OCI-LY7 (cell line): ENCODE data around the gene CELF2. TPM values are rescaled to one million over a fixed set of nuclear protein-coding genes. Genes with fewer than 3 reads are reported as not detected.

ENCODE experiments used
- BruUV-seq: library from RNA; stranded (reverse); fragments of 400-500 nt; replicated peaks from 2 replicates; lab custom pipeline; 2021; lab: Mats Ljungman, UMichigan
- CTCF ChIA-PET: fragments of 300-600 bp; sonication (Branson Sonifier 250); formaldehyde crosslinking; loops from one replicate; lab custom pipeline; 2022; ENCODE audit warnings: antibody characterized with exemption; ENCODE audit not compliant: unreplicated experiment; lab: Charles Lee
- POLR2A ChIA-PET: fragments of 300-600 bp; sonication (Branson Sonifier 250); formaldehyde crosslinking; loops from one replicate; lab custom pipeline; 2022; ENCODE audit warnings: antibody characterized with exemption; lab: Charles Lee
- DNase-seq: peaks from one replicate; pipeline ENCODE4 v3.0.0-alpha.2; 2015; ENCODE audit warnings: low spot score
- H2AFZ ChIP-seq: fragments of 200-600 bp; sonication (generic), shearing (Covaris generic); 2 replicates; pipeline ENCODE4 v1.6.1; 2014; ENCODE audit warnings: mild to moderate bottlenecking, antibody characterized with exemption, low read length, moderate library complexity
- H3K27ac ChIP-seq: fragments of 200-600 bp; sonication (generic); 2 replicates; pipeline ENCODE4 v1.5.1; 2014; ENCODE audit warnings: mixed run types, low read depth, mild to moderate bottlenecking, moderate library complexity, low read length, inconsistent platforms; ENCODE audit not compliant: poor library complexity, severe bottlenecking
- H3K36me3 ChIP-seq: fragments of 200-600 bp; sonication (generic); 2 replicates; pipeline ENCODE4 v1.6.1; 2014; ENCODE audit warnings: mild to moderate bottlenecking, antibody characterized with exemption, low read length, moderate library complexity, mixed read lengths; ENCODE audit not compliant: insufficient read depth
- H3K4me1 ChIP-seq: fragments of 200-600 bp; sonication (generic); 2 replicates; pipeline ENCODE4 v1.5.1; 2014; ENCODE audit warnings: mild to moderate bottlenecking, low read length; ENCODE audit not compliant: insufficient read depth, poor library complexity, severe bottlenecking
- H3K4me2 ChIP-seq: fragments of 200-600 bp; sonication (generic); 2 replicates; pipeline ENCODE4 v1.6.1; 2014; ENCODE audit warnings: mild to moderate bottlenecking, low read length
- H3K4me3 ChIP-seq: fragments of 200-600 bp; sonication (generic); 2 replicates; pipeline ENCODE4 v1.5.1; 2014; ENCODE audit warnings: mild to moderate bottlenecking, low read depth, low read length; ENCODE audit not compliant: poor library complexity, severe bottlenecking
- H3K79me2 ChIP-seq: fragments of 200-600 bp; sonication (generic); 2 replicates; pipeline ENCODE4 v1.6.1; 2016; ENCODE audit warnings: low read depth, mild to moderate bottlenecking, low read length, moderate library complexity, mixed read lengths; ENCODE audit not compliant: insufficient read depth
- H3K9me2 ChIP-seq: fragments of 200-600 bp; sonication (generic); 2 replicates; pipeline ENCODE4 v1.6.1; 2016; ENCODE audit warnings: mild to moderate bottlenecking, low read length, mixed read lengths; ENCODE audit not compliant: insufficient read depth
- H3K9me3 ChIP-seq: fragments of 200-600 bp; sonication (generic); 2 replicates; pipeline ENCODE4 v1.6.1; 2014; ENCODE audit warnings: mild to moderate bottlenecking, mixed run types, low read length, mixed read lengths
- H4K20me1 ChIP-seq: fragments of 200-600 bp; sonication (generic); 2 replicates; pipeline ENCODE4 v1.6.1; 2014; ENCODE audit warnings: mild to moderate bottlenecking, antibody characterized with exemption, low read length, moderate library complexity, mixed read lengths; ENCODE audit not compliant: insufficient read depth
- EZH2phosphoT487 ChIP-seq: fragments of 200-600 bp; sonication (generic); IDR thresholded peaks from 2 replicates; pipeline ENCODE4 v1.6.1; 2018; ENCODE audit warnings: low read depth, borderline replicate concordance, mild to moderate bottlenecking, mixed run types, antibody characterized with exemption, low read length, moderate library complexity, mixed read lengths
- intact Hi-C: fragments of 100-400 bp; cut with micrococcal nuclease; formaldehyde crosslinking; loops from one replicate; pipeline ENCODE4 v1.10.0; 2022; ENCODE audit not compliant: unreplicated experiment
- total RNA-seq, 2 experiments: library from RNA; depleted of rRNA in 1 of 2; stranded (reverse); fragments of >200 nt in 1 of 2; shearing (Covaris generic) in 1 of 2; gene quantifications; 2 replicates each; pipeline ENCODE4 v1.2.3, GENCODE V29; 2014 to 2022
- TF ChIP-seq, protein P1 (sequence below): fragments of 200-600 bp; sonication (generic); conservative IDR thresholded peaks from 2 replicates; pipeline ENCODE4 v1.5.1; 2014; ENCODE audit warnings: mild to moderate bottlenecking, antibody characterized with exemption, low read length, moderate library complexity, mixed read lengths

The CELF2 gene
- total RNA-seq, 2 experiments from 2014 or later: 5.4 to 19.1 TPM

DNA sequence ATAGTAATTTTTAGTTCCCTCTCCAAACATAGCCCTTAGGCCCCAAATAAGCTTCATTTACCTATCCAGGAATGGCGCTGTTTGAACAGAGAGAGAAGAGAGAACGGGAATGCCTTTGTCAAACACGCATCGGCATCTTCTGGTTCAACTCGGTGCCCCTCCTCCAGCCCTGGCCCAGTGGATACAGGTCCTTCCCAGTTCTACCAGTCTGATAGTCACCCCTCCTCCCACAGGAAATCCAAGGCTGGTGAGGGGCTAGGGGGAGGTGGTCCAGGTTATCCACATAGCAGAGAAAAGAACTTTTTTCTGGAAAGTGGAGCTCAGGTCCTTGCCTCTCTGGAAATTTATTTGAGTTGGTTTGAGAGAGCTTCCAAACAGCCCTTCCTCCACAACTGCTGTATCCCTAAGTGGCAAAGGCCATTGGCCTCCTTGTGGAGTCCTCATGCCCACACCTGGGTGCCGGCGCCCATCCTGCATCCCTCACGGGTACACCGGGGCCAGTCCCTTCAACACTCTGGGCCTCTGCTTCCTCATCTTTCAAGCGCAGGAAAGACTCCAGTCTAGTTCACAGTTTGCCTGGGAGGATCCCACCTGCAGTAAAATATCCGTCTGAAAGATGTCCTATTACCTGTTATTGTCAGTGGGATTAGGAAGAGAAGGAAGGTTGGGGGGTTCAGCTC, 287.4 kb downstream of the CELF2 start:
- intact Hi-C loops: no loop called here
- Histone ChIP-seq H3K9me2 (no peaks in the 10 kb centered on the region), H3K27ac (no peak overlapping the region), H3K79me2 (no peaks in the 10 kb centered on the region), H3K4me3 (no peak overlapping the region), H2AFZ (no peak overlapping the region), H3K4me1 (no peaks in the 10 kb centered on the region), H4K20me1 (no peaks in the 10 kb centered on the region), H3K36me3 (no peaks in the 10 kb centered on the region), H3K9me3 (no peaks in the 10 kb centered on the region; the same call in 1 of the 2 replicates), H3K4me2 (no peak overlapping the region)
- TF ChIP-seq EZH2phosphoT487: no peak
- TF ChIP-seq, protein P1, sequence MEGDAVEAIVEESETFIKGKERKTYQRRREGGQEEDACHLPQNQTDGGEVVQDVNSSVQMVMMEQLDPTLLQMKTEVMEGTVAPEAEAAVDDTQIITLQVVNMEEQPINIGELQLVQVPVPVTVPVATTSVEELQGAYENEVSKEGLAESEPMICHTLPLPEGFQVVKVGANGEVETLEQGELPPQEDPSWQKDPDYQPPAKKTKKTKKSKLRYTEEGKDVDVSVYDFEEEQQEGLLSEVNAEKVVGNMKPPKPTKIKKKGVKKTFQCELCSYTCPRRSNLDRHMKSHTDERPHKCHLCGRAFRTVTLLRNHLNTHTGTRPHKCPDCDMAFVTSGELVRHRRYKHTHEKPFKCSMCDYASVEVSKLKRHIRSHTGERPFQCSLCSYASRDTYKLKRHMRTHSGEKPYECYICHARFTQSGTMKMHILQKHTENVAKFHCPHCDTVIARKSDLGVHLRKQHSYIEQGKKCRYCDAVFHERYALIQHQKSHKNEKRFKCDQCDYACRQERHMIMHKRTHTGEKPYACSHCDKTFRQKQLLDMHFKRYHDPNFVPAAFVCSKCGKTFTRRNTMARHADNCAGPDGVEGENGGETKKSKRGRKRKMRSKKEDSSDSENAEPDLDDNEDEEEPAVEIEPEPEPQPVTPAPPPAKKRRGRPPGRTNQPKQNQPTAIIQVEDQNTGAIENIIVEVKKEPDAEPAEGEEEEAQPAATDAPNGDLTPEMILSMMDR: no peak
- POLR2A ChIA-PET: no interaction called here
- DNase-seq: no peak
- BruUV-seq: no TSS peak
- CTCF ChIA-PET: no interaction called here

- H3K79me2 ChIP-seq: no peaks in the 10 kb centered on the region
- no peak overlapping the region for H3K4me2 ChIP-seq
- no peaks in the 10 kb centered on the region for H3K4me1 ChIP-seq
- no peak overlapping the region for H3K4me3 ChIP-seq
- intact Hi-C loops: no loop called here
- ChIA-PET CTCF (no interaction called here), POLR2A (no interaction called here)
- no peak overlapping the region for H2AFZ ChIP-seq
- H3K36me3 ChIP-seq: no peaks in the 10 kb centered on the region
- no peak overlapping the region for H3K27ac ChIP-seq
- BruUV-seq: no TSS peak
- H3K9me3 ChIP-seq: no peaks in the 10 kb centered on the region; the same call in 1 of the 2 replicates
- TF ChIP-seq, protein P1: no peak
- TF ChIP-seq EZH2phosphoT487: no peak
- no peaks in the 10 kb centered on the region for H3K9me2 ChIP-seq
- no peaks in the 10 kb centered on the region for H4K20me1 ChIP-seq
- no peak for DNase-seq
These were observed 288.3 kb downstream of the CELF2 start for GRCh38 chr10:11305825-11306593.

- CTCF ChIA-PET: no interaction called here
- Histone ChIP-seq H3K27ac (no peak overlapping the region), H2AFZ (no peak overlapping the region), H3K4me1 (no peaks in the 10 kb centered on the region), H3K36me3 (no peaks in the 10 kb centered on the region), H3K4me3 (no peak overlapping the region), H3K9me3 (no peaks in the 10 kb centered on the region; the same call in 1 of the 2 replicates), H3K4me2 (no peak overlapping the region), H4K20me1 (no peaks in the 10 kb centered on the region), H3K79me2 (no peaks in the 10 kb centered on the region), H3K9me2 (no peaks in the 10 kb centered on the region)
- POLR2A ChIA-PET: no interaction called here
- no TSS peak for BruUV-seq
- DNase-seq: no peak
- intact Hi-C loops: no loop called here
- no peak for TF ChIP-seq EZH2phosphoT487
- TF ChIP-seq, protein P1: no peak
These were observed 289.3 kb downstream of the CELF2 start for GRCh38 chr10:11307004-11307403.
